GM21360 (cell line): ENCODE data around the gene GNE.
"Not testable (repeated sequence)": the region's sequence is repeated elsewhere in the genome, so short reads cannot be mapped to it uniquely, and the experiment has no call there.

ENCODE experiments used
- ATAC-seq: cut with Tn5 transposase; IDR thresholded peaks from one replicate; pipeline ENCODE4 v1.9.1; 2021; ENCODE audit warnings: mild to moderate bottlenecking, moderate library complexity; ENCODE audit not compliant: unreplicated experiment

The GNE gene, protein sequence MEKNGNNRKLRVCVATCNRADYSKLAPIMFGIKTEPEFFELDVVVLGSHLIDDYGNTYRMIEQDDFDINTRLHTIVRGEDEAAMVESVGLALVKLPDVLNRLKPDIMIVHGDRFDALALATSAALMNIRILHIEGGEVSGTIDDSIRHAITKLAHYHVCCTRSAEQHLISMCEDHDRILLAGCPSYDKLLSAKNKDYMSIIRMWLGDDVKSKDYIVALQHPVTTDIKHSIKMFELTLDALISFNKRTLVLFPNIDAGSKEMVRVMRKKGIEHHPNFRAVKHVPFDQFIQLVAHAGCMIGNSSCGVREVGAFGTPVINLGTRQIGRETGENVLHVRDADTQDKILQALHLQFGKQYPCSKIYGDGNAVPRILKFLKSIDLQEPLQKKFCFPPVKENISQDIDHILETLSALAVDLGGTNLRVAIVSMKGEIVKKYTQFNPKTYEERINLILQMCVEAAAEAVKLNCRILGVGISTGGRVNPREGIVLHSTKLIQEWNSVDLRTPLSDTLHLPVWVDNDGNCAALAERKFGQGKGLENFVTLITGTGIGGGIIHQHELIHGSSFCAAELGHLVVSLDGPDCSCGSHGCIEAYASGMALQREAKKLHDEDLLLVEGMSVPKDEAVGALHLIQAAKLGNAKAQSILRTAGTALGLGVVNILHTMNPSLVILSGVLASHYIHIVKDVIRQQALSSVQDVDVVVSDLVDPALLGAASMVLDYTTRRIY

DNA sequence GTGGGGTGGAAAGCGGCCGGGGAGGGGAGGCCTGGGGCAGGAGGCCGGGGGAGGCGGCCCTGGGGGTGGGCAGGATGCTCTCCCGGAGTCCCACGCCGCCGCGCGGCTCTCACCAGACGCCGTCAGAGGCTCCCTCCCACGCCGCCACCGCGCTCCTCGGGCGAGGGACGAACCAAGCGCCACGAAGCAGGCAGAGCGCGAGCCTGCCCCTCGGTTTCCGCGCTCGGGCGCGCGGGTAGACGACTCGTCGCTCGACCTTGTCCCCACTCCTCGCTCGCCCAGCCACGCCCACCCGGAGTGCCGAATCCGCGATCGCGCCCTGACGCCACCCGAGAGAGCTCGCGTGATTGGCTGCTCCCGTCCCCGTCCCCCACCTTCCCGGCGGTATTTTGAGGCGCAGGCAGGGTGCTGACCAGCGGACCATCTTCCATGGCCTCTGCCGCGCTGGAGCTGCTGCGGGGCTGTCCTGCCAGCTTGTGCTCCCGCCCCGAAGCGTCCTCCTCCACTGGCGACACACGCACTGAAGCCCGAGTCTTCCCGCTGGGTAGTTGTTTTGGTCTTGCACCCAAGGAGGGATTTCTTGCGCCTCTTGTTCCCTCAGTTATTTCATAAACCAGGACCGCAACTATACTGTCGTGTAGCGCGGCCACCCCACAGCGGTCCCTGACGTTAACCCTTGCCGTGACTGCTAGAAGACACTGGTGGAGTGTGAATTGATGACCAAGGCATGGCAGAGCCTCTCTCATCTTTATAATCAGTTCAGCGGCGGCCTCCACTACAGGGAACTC is at the start of gene GNE:
GNE (minus strand) TSS at position 241 of the 788 bp plus-strand sequence. CDS start 9,093 bp downstream, outside the sequence.
- ATAC-seq: peak; percentile 87

DNA sequence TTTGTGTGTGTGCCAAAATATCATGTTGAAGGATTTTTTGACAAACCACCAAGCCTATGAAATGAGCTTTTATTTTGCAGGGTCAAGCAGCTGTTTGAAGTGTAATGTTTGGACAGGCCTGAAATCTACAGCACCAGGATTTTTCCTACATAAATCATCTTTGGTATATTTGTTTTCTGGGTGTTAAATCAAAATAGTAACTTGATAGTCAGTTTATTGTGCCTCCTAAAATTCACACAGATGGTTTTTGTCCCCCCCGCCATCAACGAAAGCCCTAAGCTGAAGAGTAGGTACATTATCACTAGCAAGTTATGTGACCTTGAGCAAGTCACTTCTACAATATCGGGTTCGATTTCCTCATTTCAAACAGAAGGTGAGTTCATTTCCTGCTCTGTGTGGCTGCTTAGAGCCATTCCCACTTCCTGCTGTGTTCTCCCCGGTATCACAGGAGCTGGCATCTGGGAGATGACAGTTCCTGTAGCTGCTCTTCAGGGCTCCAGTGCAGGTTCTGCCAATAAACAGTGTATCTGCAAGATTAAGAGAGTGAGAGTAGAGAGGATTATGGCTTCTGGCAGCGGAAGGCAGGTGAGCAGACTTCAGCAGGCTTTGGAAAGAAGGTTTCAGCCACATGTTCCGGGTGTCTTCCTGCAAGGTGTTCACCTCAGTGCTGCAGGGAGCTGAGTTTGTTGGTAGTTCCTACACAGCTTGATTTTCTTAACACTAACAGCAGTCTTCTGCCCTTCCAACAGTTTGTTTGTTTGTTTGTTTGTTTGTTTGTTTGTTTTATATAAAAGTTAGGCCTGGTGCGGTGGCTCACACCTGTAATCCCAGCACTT is 48.4 kb upstream of the GNE start:
- ATAC-seq: no peak

DNA sequence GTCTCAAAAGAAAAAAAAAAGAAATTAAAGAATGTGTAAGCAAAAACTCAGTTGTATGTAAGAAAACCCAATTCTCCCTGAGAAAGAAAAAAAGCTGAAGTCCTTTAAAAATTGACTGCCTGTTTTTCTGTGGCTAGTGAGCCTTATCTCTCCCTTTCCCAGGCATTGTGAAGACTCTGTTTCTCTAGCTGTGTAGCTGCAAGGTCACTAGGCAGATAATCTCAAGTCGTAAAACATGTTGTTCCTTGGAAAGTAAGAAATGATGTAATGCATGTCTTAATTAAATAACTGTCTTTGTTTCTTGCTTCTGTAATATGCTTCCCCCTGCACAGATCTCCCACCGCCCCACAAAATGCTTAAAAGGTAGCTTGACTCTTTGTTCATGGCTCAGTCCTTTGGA is 46.1 kb upstream of the GNE start:
- not testable (repeated sequence) for ATAC-seq

DNA sequence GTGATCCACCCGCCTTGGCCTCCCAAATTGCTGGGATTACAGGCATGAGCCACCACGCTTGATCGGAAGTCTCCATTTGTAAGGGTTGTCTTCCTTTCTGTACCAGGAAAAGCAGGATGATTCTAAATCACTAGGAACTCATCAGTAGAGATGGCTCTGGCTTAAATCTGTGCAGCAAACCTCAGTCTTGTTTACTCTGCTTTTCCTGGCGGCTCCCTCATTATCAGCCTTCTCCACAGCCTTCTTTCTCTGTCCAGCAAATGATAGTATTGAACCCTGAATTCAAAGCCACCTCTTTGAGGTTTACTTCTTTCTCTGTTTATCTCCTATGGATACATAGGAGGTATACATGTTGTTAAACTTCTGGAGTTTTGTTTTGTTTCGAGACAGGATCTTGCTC is 43.0 kb upstream of the GNE start:
- no peak for ATAC-seq

DNA sequence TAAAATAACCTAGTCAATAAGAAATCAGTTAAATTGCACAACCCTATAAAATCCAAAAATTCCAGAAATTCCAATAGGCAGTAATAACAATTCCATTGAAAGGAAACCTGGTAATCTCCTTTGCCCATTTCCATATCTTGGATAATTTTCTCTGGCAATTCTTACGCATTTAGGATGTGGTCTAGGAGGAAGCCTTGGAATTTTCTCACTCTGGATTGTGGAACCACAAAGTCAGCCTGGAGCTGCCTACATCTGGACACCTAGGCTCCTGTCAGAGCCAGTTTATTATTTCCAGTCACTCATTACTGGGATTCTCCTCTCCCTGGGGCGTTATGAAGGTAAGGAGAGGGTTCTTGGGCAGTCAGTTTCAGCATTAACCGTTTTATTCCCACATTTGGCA is 40.3 kb upstream of the GNE start:
- no peak for ATAC-seq

DNA sequence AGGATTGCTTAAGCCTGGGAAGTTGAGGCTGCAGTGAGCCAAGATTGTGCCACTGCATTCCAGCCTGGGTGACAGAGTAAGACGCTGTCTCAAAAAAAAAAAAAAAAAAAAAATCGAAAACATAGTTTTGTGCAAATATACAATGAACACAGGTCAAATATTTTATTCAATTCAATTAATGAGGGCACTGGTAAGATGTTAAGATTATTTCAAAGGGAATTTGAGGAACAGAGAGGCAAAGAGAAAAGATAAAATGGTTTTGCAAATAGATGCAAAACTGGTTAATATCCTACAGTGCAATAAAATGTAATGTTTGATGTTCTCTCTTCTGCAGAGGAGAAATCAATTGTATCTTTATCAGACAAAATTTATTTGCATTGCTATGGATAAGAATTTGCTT is 39.5 kb upstream of the GNE start:
- ATAC-seq: no peak

DNA sequence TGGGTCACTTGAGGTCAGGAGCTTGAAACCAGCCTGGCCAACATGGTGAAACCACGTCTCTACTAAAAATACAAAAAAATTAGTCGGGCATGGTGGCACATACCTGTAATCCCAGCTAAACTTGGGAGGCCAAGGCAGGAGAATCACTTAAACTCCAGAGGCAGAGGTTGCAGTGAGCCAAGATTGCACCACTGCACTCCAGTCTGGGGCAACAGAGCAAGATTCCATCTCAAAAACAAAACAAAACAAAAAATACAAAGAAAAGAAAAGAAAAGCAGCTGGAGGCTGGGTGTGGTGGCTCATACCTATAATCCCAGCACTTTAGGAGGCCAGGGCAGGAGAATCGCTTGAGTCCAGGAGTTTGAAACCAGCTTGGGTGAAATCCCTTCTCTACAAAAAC is 36.7 kb upstream of the GNE start:
- ATAC-seq: not testable (repeated sequence)

DNA sequence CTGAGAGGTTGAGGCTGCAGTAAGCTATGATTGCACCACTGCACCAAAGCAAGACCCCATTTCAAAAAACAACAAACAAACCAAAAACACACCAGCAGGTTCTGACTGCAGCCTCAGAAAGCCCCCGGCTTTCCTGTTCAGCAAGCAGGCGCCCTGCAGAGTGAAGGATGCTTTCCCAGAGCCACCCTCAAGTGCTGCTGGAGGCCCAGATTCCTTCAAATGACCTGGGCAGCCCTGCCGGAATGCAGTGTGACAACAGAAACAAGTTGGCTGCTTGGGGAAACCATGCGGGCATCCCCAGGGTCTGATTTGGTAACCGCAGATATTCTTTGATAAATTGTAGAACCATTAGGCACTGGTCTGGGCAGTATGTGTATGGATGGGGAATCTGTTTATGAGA is 35.7 kb upstream of the GNE start:
- no peak for ATAC-seq

DNA sequence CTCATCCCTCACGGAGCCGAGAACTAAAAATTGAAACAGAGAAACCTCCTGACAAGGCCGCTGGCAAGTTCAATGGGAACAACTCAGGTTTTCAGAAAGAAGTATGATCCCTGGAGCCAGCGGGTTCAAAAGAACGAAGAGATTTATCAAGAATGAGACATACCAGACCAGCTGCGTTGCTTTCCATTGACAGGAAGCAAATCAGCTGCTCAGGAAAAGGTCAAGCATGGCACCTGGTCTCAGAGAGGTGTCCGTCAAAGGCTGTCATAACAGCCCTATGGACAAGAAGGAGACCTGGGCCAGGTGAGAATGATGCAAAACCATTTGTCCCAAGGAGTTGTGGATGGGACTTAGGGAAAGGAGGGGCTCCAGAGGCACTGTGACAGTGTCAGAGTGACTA is 34.9 kb upstream of the GNE start:
- ATAC-seq: no peak

DNA sequence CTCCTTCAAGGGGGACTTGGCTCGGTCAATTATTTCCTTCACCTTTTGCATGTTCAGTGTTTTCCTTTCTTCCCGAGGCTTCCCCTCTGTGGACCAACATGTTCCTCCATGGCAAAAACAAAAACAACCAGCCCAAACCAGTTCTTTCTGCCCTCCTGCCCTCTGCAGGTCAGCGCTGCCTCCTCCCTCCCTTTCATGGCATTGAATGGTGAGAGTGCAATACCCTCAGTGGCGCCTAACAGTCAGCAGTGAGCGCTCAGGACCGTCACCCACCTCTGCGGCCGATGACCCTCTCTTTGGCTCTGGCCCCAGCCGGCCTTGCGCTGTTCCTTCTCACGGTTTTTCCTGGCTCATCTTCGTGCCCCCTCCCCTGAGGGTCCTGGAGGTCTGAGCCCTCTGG is 34.4 kb upstream of the GNE start:
- ATAC-seq: no peak

DNA sequence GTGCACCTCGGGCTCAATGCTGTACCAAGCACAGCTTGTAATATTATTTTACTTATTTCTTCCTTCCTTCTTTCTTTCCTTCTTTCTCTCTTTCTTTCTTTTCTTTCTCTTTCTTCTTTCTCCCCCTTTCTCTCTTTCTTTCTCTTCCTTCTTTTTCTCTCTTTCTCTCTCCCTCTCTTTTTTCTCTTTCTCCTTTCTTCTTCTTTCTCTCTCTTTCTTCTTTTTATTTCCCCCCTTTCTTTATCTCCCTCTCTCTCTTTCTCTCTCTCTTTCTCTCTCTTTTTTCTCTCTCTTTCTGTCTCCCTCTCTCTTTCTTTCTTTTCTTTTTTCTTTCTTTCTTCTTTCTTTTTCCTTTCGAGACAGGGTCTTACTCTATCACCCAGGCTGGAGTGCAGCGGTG is 32.7 kb upstream of the GNE start:
- no peak for ATAC-seq

DNA sequence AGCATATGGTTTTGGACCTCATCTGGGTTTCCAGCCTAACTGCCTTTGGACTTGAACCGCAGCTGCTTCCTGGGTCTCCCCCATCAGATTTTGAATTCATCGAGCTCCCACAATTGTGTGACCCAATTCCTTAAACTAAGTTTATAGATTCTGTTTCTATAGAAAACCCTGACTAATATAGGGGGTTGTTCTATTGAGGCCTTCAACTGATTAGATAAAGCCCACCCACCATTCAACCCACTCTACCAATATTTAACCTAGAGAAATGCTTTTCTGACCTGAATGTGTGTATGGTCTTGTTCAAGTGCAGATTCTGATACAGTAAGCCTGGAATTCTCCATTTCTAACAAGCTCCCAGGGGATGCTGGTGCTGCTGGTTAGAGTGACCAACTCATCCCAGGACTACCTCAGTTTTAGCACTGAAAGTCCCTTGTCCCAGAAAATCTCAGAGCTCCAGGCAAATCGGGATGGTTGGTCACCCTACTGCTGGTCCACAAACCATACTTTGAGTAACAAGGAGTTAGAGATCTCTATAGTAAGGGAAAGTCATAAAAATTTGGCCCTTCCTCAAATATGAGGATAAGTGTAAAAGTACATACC is 31.7 kb upstream of the GNE start:
- no peak for ATAC-seq

DNA sequence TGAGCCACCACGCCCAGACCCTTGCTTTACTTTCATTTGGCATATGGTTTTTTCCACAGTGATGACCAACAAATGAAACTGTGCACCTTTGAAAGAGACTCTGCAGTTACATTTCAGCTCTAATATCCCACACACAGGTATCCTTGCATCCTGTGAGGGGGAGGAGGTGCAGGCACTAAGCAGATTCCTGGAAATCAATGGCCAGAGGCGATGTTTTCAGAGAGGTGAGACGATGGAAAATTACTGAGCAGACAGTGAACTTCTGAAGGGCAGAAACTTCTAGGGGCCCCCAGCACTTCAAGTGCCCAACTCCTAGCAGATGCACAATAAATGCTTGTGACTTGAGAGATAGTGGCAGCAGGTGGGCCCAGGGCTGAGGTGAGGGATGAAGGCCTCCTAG is 29.8 kb upstream of the GNE start:
- ATAC-seq: no peak

DNA sequence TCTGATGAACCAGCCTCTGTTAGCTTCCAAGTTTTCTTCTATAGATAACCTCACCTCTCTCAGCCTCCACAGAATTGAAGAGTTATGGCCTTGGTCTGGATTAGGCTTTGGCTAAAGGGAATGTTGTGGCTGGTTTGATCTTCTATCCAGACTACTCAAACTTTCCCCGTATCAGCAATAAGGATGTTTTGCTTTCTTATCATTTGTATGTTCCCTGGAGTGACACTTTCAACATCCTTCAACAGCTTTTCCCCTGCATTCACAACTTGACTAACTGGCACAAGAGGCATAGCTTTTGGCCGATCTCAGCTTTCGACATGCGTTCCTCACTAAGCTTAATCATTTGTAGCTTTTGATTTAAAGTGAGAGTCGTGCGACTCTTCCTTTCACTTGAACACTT is 28.1 kb upstream of the GNE start:
- no peak for ATAC-seq

DNA sequence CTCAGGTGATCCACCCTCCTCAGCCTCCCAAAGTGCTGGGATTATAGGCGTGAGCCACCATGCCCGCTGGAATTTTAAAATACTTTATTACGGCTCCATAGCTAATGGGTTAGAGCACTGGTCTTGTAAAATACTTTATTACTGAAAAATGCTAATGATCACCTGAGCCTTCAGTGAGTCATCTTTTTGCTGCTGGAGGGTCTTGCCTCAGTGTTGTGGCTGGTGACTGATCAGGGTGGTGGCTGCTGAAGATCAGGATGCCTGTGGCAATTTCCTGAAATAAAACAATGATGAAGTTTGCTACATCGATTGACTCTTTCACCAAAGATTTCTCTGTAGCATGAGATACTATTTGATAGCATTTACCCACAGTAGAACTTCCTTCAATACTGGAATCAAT is 26.0 kb upstream of the GNE start:
- no peak for ATAC-seq

DNA sequence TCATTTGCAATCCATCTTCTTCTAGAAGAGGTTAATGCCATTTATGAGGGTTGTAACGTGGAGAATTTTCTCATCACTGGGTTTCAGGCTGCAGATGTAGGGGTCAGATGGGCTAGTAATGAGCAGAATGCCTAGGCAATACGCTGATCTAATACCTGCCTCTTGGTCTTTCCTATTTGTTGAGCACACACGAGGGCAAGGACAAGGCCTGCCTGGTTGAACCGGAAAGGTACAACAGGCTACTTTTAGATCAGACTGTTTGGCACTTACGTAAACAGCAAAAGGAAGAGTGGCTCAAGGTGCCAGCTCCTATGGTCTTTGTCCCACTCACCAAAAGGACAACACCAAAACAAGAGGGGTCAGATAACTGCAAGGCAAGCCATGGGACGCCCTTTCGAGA is 24.0 kb upstream of the GNE start:
- ATAC-seq: no peak

DNA sequence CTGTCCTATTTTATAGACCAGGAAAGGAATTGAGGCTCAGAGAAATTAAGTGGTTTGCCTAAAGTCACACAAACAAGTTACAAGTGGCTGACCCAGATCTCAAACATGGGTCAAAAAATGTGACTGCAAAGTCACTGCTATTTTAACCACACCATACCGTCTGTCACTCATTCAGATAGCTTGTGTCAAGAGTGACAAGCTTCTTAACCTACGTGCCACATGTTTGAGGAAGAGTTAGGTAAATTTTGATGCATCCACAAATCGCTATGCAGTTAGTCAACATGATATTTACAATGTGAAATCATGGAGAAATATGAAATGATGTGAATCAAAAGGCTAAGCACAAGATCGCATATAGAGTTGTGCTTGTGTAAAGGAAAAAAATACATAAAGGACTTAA is 22.7 kb upstream of the GNE start:
- no peak for ATAC-seq

DNA sequence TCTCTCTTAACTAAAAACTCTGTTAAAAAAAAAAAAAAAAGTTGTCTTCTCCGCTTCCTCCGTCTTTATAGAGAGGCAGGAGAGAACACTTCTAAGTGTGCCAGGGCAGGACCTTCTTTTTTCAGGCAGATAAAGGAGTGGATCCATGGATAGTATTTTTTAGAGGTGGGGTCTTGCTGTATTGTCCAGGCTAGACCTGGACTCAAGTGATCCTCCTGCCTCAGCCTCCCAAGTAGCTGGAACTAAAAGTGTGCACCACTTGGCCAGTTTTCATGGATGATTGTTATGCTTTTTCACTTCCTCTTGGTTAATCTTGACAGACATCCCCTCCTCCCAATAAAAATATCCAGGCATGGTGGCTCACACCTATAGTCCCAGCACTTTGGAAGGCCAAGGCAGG is 20.0 kb upstream of the GNE start:
- ATAC-seq: no peak

DNA sequence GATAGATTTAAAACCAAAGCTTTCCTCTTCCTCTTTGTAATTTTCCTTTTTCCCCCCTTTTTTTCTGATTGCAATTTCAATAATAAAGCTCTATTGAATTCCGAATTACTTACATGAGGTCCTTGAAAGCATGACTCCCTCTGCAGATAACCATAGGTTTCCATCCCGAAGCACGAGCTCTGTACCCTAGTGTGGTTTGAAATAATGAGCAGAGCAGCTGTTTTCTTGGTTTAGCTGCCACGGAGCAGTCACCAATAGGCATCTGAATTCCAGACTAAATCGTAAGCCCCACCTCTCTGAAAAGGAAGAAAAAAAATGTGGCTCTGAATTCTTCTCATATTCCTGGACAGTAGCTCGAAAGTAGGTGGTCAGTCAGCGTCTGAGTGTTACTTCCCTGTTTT is 18.5 kb upstream of the GNE start:
- no peak for ATAC-seq

DNA sequence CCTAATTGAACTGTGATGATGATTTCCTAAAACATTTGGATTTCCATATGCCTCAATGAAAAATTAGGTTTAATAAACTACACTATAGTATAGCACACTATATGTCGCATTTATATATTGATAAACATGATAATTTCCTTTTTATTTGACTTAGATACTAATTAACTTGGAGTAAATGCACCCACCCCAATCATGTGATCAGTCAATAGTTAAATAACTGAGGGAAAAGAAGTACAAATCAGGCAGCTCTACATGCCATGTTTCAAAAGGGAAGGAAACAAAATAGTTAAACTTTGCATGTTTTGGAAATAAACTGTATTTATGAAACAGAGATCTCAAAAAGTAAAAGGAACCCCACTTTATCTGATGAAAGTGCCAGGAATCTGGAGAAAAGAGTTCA is 18.0 kb upstream of the GNE start:
- ATAC-seq: no peak
